Liver (tissue), 3 donors: Measurements from ENCODE around the gene CFAP70.

Experiments
- ATF3 ChIP-seq: IDR thresholded peaks from 2 replicates; pipeline ENCODE4 v1.6.1; 2016; ENCODE audit warnings: antibody characterized with exemption
- CTCF ChIP-seq: fragments of 150-350 bp; IDR thresholded peaks from 2 replicates; pipeline ENCODE4 v1.5.1; 2017; ENCODE audit warnings: improper control_type of control experiment, low read depth, low read length; ENCODE audit not compliant: missing input control
- FOXA1 ChIP-seq: IDR thresholded peaks from 2 replicates; pipeline ENCODE4 v1.6.1; 2016; ENCODE audit warnings: antibody characterized with exemption
- HNF4A ChIP-seq, 2 donors: conservative IDR thresholded peaks; 2 replicates each; pipeline ENCODE4 v1.6.1; 2016; ENCODE audit warnings: antibody characterized with exemption in 2 of 2, mild to moderate bottlenecking in 2 of 2
- JUND ChIP-seq, 2 donors: IDR thresholded peaks; 2 replicates each; pipeline ENCODE4 v1.6.1; 2016; ENCODE audit warnings: antibody characterized with exemption in 2 of 2
- NR2F2 ChIP-seq: IDR thresholded peaks from 2 replicates; pipeline ENCODE4 v1.6.1; 2016; ENCODE audit warnings: antibody characterized with exemption
- RAD21 ChIP-seq, 2 donors: IDR thresholded peaks; 2 replicates each; pipeline ENCODE4 v1.6.1; 2016; ENCODE audit warnings: antibody characterized with exemption in 2 of 2, mild to moderate bottlenecking in 2 of 2
- REST ChIP-seq: IDR thresholded peaks from 2 replicates; pipeline ENCODE4 v1.6.1; 2016; ENCODE audit warnings: antibody characterized with exemption, mild to moderate bottlenecking
- SP1 ChIP-seq: IDR thresholded peaks from 2 replicates; pipeline ENCODE4 v1.6.1; 2018; ENCODE audit warnings: antibody characterized with exemption, mild to moderate bottlenecking
- TAF1 ChIP-seq: conservative IDR thresholded peaks from 2 replicates; pipeline ENCODE4 v1.6.1; 2016; ENCODE audit warnings: antibody characterized with exemption, mild to moderate bottlenecking
- donor health status: healthy.
- donor health status: healthy.

GRCh38 chr10:73205081-73205480, 153.6 kb downstream of the CFAP70 start:
- TF ChIP-seq CTCF (no peak), TAF1 (no peak), REST (no peak), HNF4A (conservative IDR thresholded peaks at IDR 0.05) (no peak), ATF3 (no peak), FOXA1 (no peak), RAD21 (IDR thresholded peaks at IDR 0.05) (no peak), SP1 (no peak), JUND (IDR thresholded peaks at IDR 0.05) (no peak), NR2F2 (no peak)
